Measurements from ENCODE around the gene UBAP2L. TPM values are rescaled to one million over a fixed set of nuclear protein-coding genes. Genes with fewer than 3 reads are reported as not detected.

UBAP2L gene, protein sequence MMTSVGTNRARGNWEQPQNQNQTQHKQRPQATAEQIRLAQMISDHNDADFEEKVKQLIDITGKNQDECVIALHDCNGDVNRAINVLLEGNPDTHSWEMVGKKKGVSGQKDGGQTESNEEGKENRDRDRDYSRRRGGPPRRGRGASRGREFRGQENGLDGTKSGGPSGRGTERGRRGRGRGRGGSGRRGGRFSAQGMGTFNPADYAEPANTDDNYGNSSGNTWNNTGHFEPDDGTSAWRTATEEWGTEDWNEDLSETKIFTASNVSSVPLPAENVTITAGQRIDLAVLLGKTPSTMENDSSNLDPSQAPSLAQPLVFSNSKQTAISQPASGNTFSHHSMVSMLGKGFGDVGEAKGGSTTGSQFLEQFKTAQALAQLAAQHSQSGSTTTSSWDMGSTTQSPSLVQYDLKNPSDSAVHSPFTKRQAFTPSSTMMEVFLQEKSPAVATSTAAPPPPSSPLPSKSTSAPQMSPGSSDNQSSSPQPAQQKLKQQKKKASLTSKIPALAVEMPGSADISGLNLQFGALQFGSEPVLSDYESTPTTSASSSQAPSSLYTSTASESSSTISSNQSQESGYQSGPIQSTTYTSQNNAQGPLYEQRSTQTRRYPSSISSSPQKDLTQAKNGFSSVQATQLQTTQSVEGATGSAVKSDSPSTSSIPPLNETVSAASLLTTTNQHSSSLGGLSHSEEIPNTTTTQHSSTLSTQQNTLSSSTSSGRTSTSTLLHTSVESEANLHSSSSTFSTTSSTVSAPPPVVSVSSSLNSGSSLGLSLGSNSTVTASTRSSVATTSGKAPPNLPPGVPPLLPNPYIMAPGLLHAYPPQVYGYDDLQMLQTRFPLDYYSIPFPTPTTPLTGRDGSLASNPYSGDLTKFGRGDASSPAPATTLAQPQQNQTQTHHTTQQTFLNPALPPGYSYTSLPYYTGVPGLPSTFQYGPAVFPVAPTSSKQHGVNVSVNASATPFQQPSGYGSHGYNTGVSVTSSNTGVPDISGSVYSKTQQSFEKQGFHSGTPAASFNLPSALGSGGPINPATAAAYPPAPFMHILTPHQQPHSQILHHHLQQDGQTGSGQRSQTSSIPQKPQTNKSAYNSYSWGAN
- 258 and 265 TPM in 2 replicates for total RNA-seq (2021)
- long read RNA-seq, partial matches to known transcripts = 69 of 290 reads
- long read RNA-seq, other reads (novel, unspliced or antisense) = 214 of 290 reads

- Histone ChIP-seq H3K27ac (ENCODE audit: insufficient read length, low read depth, low read length) (peak within 1 kb of the TSS; percentile 96), H3K9me3 (ENCODE audit: control insufficient read depth, low read depth, low read length) (no peaks in the 10 kb centered on the region), H2AK5ac (ENCODE audit: insufficient read length, low read length) (no peak within 1 kb of the TSS), H3K23ac (ENCODE audit: insufficient read length, low read depth, low read length) (no peak within 1 kb of the TSS), H3K79me2 (ENCODE audit: insufficient read depth, low read length) (peaks cover 50% of the 10 kb centered on the region), H2BK12ac (ENCODE audit: insufficient read length, low read depth, low read length) (peak within 1 kb of the TSS; percentile 46), H3K27me3 (ENCODE audit: insufficient read depth, low read length) (no peaks in the 10 kb centered on the region), H2BK120ac (ENCODE audit: low read depth, low read length, poor library complexity, severe bottlenecking) (peak within 1 kb of the TSS; percentile 53), H3K4me1 (ENCODE audit: insufficient read depth, low read length) (peaks cover 2% of the 10 kb centered on the region; the same call in 1 of the 2 replicates), H2AFZ (ENCODE audit: low read length) (no peak within 1 kb of the TSS), H2BK5ac (ENCODE audit: insufficient read length, low read length) (peak within 1 kb of the TSS; percentile 30), H4K91ac (ENCODE audit: insufficient read length, low read depth, low read length) (peak within 1 kb of the TSS; percentile 42), H4K20me1 (ENCODE audit: control insufficient read depth, insufficient read depth, insufficient read length) (no peaks in the 10 kb centered on the region), H3K9ac (ENCODE audit: extremely low read depth, insufficient read length, low read length) (peak within 1 kb of the TSS; percentile 99), H3T11ph (ENCODE audit: low read length) (peak within 1 kb of the TSS; percentile 59), H3K4me2 (ENCODE audit: insufficient read depth, insufficient read length, low read length) (peak within 1 kb of the TSS; percentile 95), H3K4ac (ENCODE audit: low read depth, low read length) (peak within 1 kb of the TSS; percentile 61; the same call in 1 of the 2 replicates), H4K8ac (replicated peaks; ENCODE audit: insufficient read length, low read depth, low read length) (no peak within 1 kb of the TSS), H3K14ac (ENCODE audit: insufficient read depth, low read length) (peak within 1 kb of the TSS; percentile 95), H3K23me2 (ENCODE audit: insufficient read length, low read depth, low read length, poor library complexity, severe bottlenecking) (peaks cover 14% of the 10 kb centered on the region), H3K79me1 (ENCODE audit: insufficient read depth, low read depth, low read length, poor library complexity, severe bottlenecking) (no peaks in the 10 kb centered on the region), H2BK15ac (ENCODE audit: low read depth, low read length) (no peak within 1 kb of the TSS), H2BK20ac (ENCODE audit: low read depth, low read length, poor library complexity, severe bottlenecking) (no peak within 1 kb of the TSS), H3K18ac (ENCODE audit: insufficient read length, low read depth, low read length) (peak within 1 kb of the TSS; percentile 88), H3K56ac (ENCODE audit: insufficient read length, low read depth, low read length) (peak within 1 kb of the TSS; percentile 71), H4K5ac (ENCODE audit: insufficient read length, low read depth, low read length) (peak within 1 kb of the TSS; percentile 86)
- H3K27ac Mint-ChIP-seq = peak within 1 kb of the TSS; percentile 99 to 100 (median 99)
- H3K4me3 Mint-ChIP-seq = peak within 1 kb of the TSS; percentile 95 to 96
- WGBS (ENCODE audit: extremely low coverage, insufficient read length, low lambda C conversion rate) = no CpG with 5 or more reads among the region's 73 CpGs
- peaks cover 0 to 5% of the 10 kb centered on the region in 2 experiments; a peak in 1 of 5 replicates for H3K9me3 Mint-ChIP-seq
- H3K27me3 Mint-ChIP-seq (ENCODE audit: low read depth) = no peaks in the 10 kb centered on the region
- TF ChIP-seq, protein P1, sequence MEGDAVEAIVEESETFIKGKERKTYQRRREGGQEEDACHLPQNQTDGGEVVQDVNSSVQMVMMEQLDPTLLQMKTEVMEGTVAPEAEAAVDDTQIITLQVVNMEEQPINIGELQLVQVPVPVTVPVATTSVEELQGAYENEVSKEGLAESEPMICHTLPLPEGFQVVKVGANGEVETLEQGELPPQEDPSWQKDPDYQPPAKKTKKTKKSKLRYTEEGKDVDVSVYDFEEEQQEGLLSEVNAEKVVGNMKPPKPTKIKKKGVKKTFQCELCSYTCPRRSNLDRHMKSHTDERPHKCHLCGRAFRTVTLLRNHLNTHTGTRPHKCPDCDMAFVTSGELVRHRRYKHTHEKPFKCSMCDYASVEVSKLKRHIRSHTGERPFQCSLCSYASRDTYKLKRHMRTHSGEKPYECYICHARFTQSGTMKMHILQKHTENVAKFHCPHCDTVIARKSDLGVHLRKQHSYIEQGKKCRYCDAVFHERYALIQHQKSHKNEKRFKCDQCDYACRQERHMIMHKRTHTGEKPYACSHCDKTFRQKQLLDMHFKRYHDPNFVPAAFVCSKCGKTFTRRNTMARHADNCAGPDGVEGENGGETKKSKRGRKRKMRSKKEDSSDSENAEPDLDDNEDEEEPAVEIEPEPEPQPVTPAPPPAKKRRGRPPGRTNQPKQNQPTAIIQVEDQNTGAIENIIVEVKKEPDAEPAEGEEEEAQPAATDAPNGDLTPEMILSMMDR (conservative IDR thresholded peaks at IDR 0.05) = no peak
- DNase-seq = peak; percentile 100
- H3K4me1 Mint-ChIP-seq = peaks cover 37 to 42% of the 10 kb centered on the region in 2 experiments
- H3K36me3 Mint-ChIP-seq (ENCODE audit: insufficient read depth in 1 of 3, low read depth in 3 of 3) = peaks cover 42 to 67% (median 60%) of the 10 kb centered on the region in 3 experiments
These were observed at the start of gene UBAP2L for GRCh38 chr1:154220071-154220969. TSS of gene UBAP2L (plus strand) at chr1:154220955. CDS start at chr1:154225124, 4,169 bp downstream.

All from H9 (cell line).